Osteoblast (primary cell): ENCODE measurements around the gene ZFP30. TPM values are rescaled to one million over a fixed set of nuclear protein-coding genes. Genes with fewer than 3 reads are reported as not detected.
A peak's percentile ranks its signal among the peaks of the same experiment; 100 is the strongest.

Experiments
- DNase-seq: peaks from one replicate; pipeline ENCODE4 v3.0.0; 2011; ENCODE audit warnings: low spot score, mixed read lengths; ENCODE audit not compliant: insufficient read length; ENCODE audit errors: missing footprints
- H2AFZ ChIP-seq: 2 replicates; pipeline ENCODE4 v1.6.0; 2011; ENCODE audit warnings: mild to moderate bottlenecking, low read length
- H3K27ac ChIP-seq: 2 replicates; pipeline ENCODE4 v1.5.1; 2011; ENCODE audit warnings: mild to moderate bottlenecking, low read depth, low read length, moderate library complexity
- H3K27me3 ChIP-seq: 2 replicates; pipeline ENCODE4 v1.6.0; 2012; ENCODE audit warnings: mild to moderate bottlenecking, control low read depth, inconsistent platforms, low read length, moderate library complexity; ENCODE audit not compliant: insufficient read depth
- H3K36me3 ChIP-seq: 2 replicates; pipeline ENCODE4 v1.5.1; 2011; ENCODE audit warnings: mild to moderate bottlenecking, low read length, control low read depth, moderate library complexity; ENCODE audit not compliant: insufficient read depth
- H3K4me1 ChIP-seq: 2 replicates; pipeline ENCODE4 v1.5.1; 2011; ENCODE audit warnings: mild to moderate bottlenecking, low read length, control low read depth, moderate library complexity; ENCODE audit not compliant: insufficient read depth
- H3K4me2 ChIP-seq: 2 replicates; pipeline ENCODE4 v1.6.0; 2011; ENCODE audit warnings: mild to moderate bottlenecking, low read length; ENCODE audit not compliant: insufficient read depth
- H3K4me3 ChIP-seq: fragments of 200-600 bp; sonication (generic); 3 replicates; pipeline ENCODE4 v1.5.1; 2012; ENCODE audit warnings: mild to moderate bottlenecking, low read length, inconsistent platforms; ENCODE audit not compliant: insufficient read depth
- H3K79me2 ChIP-seq: 2 replicates; pipeline ENCODE4 v1.6.0; 2012; ENCODE audit warnings: mild to moderate bottlenecking, low read length, control low read depth, inconsistent platforms; ENCODE audit not compliant: insufficient read depth
- H3K9me3 ChIP-seq: 2 replicates; pipeline ENCODE4 v1.5.1; 2011; ENCODE audit warnings: low read depth, low read length, control low read depth
- H4K20me1 ChIP-seq: 2 replicates; pipeline ENCODE4 v1.6.0; 2012; ENCODE audit warnings: mild to moderate bottlenecking, low read length, control low read depth; ENCODE audit not compliant: insufficient read depth
- small RNA-seq: library from RNA; depleted of rRNA; stranded (forward); fragments of <200 nt; gene quantifications from one replicate; pipeline ENCODE3, GENCODE V24; 2012
- total RNA-seq: library from RNA; depleted of rRNA; stranded (reverse); fragments of >200 nt; gene quantifications from 2 replicates; pipeline ENCODE4 v1.2.3, GENCODE V29; 2012
- TF ChIP-seq, protein P1 (sequence below): IDR thresholded peaks from 2 replicates; pipeline ENCODE4 v1.5.1; 2011; ENCODE audit warnings: mild to moderate bottlenecking, low read depth, low read length, moderate library complexity; ENCODE audit errors: extremely low read depth

The ZFP30 gene
- total RNA-seq, 1 donor: 19.2 TPM

DNA sequence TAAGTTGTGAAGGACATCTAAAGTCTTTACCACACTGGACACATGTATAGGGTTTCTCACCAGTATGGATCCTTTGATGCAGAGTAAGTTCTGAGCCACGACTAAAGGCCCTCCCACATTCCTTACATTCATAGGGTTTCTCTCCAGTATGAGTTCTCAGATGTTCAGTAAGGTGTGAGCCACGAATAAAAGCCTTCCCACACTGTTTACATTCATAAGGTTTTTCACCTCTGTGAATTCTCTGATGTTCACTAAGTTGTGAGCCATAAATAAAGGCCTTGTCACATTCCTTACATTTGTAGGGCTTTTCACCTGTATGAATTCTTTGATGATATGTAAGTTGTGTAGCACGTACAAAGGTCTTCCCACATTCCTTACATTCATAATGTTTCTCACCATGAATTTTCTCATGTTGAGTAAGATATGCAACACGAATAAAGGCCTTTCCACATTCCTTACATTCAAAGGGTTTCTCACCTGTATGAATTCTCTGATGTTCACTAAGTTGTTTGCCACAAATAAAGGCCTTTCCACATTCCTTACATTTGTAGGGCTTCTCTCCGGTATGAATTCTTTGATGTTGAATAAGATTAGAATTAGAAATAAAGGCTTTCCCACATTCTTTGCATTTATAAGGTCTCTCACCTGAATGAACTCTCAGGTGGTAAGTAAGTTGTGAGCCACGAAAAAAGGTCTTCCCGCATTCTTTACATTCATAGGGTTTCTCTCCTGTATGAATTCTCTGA is 90.5 kb downstream of the ZFP30 start:
- no peaks in the 10 kb centered on the region for H3K36me3 ChIP-seq
- peaks cover 54% of the 10 kb centered on the region for H3K9me3 ChIP-seq
- H3K79me2 ChIP-seq: no peaks in the 10 kb centered on the region
- H2AFZ ChIP-seq: no peak overlapping the region
- H3K4me3 ChIP-seq: no peak overlapping the region
- H4K20me1 ChIP-seq: no peaks in the 10 kb centered on the region
- DNase-seq: peak; percentile 32
- H3K27ac ChIP-seq: no peak overlapping the region
- TF ChIP-seq, protein P1, sequence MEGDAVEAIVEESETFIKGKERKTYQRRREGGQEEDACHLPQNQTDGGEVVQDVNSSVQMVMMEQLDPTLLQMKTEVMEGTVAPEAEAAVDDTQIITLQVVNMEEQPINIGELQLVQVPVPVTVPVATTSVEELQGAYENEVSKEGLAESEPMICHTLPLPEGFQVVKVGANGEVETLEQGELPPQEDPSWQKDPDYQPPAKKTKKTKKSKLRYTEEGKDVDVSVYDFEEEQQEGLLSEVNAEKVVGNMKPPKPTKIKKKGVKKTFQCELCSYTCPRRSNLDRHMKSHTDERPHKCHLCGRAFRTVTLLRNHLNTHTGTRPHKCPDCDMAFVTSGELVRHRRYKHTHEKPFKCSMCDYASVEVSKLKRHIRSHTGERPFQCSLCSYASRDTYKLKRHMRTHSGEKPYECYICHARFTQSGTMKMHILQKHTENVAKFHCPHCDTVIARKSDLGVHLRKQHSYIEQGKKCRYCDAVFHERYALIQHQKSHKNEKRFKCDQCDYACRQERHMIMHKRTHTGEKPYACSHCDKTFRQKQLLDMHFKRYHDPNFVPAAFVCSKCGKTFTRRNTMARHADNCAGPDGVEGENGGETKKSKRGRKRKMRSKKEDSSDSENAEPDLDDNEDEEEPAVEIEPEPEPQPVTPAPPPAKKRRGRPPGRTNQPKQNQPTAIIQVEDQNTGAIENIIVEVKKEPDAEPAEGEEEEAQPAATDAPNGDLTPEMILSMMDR: no peak
- no peaks in the 10 kb centered on the region for H3K27me3 ChIP-seq
- H3K4me1 ChIP-seq: no peaks in the 10 kb centered on the region
- H3K4me2 ChIP-seq: no peak overlapping the region

Small RNA genes lying within 50 kb of the gene (small RNA-seq; reads per million reads assigned to genes)
- gene SELENOKP1: not detected

Other genes with a start within 250 kb of the ZFP30 start
- 6.9 and 7.1 TPM in 2 replicates for gene ZNF569, start 188.0 kb downstream of the ZFP30 start, total RNA-seq
- gene ZNF570, start 186.1 kb downstream of the ZFP30 start, total RNA-seq: 6.9 and 12.4 TPM in 2 replicates
- 1.8 and 2.1 TPM in 2 replicates for gene ZNF793, start 148.5 kb downstream of the ZFP30 start, total RNA-seq
- gene ZNF571, start 60.7 kb downstream of the ZFP30 start, total RNA-seq: 5.6 and 6.2 TPM in 2 replicates
- 0.72 and 2.1 TPM in 2 replicates for gene ZNF540, start 60.6 kb downstream of the ZFP30 start, total RNA-seq
- 3.6 and 4.7 TPM in 2 replicates for gene ZNF607, start 64.3 kb upstream of the ZFP30 start, total RNA-seq
- gene ZNF573, start 124.1 kb upstream of the ZFP30 start, total RNA-seq: 6.8 and 6.9 TPM in 2 replicates